CD14-positive monocyte (primary cell): ENCODE measurements around the gene MPP1. TPM values are rescaled to one million over a fixed set of nuclear protein-coding genes. Genes with fewer than 3 reads are reported as not detected.

Experiments used
- DNase-seq, 3 donors: peaks; one replicate each; pipeline ENCODE4 v3.0.0-alpha.2; 2011 to 2022
- H2AFZ ChIP-seq: 2 replicates; pipeline ENCODE4 v1.6.0; 2012; ENCODE audit warnings: mild to moderate bottlenecking, low read depth, low read length, inconsistent platforms; ENCODE audit not compliant: insufficient read depth, poor library complexity, severe bottlenecking
- H3K27ac ChIP-seq, 2 donors: 1 replicate in 1 of 2; 2 replicates in 1 of 2; pipeline ENCODE4 v1.5.1; 2012 to 2013; ENCODE audit warnings: low read length in 2 of 2, control low read depth in 1 of 2, inconsistent platforms in 1 of 2, low read depth in 1 of 2, mild to moderate bottlenecking in 1 of 2
- H3K27me3 ChIP-seq, 2 donors: one replicate each; pipeline versions ENCODE4 v1.6.0 to v1.6.1; 2011 to 2013; ENCODE audit warnings: low read length in 2 of 2; ENCODE audit not compliant: control insufficient read depth in 2 of 2, insufficient read depth in 2 of 2
- H3K36me3 ChIP-seq, 2 donors: replicated peaks in 1 of 2; 1 replicate in 1 of 2; 2 replicates in 1 of 2; pipeline versions ENCODE4 v1.5.1 to v1.6.1; 2012 to 2013; ENCODE audit warnings: low read length in 2 of 2, control low read depth in 1 of 2, inconsistent platforms in 1 of 2, mild to moderate bottlenecking in 1 of 2; ENCODE audit not compliant: insufficient read depth in 2 of 2, control insufficient read depth in 1 of 2
- H3K4me1 ChIP-seq, 2 donors: 1 replicate in 1 of 2; 2 replicates in 1 of 2; pipeline versions ENCODE4 v1.5.1 to v1.6.1; 2012 to 2013; ENCODE audit warnings: low read length in 2 of 2, control low read depth in 1 of 2, inconsistent platforms in 1 of 2, mild to moderate bottlenecking in 1 of 2, moderate library complexity in 1 of 2; ENCODE audit not compliant: insufficient read depth in 2 of 2, control insufficient read depth in 1 of 2
- H3K4me2 ChIP-seq: replicated peaks from 2 replicates; pipeline ENCODE3; 2012; ENCODE audit warnings: low read length, moderate library complexity, mild to moderate bottlenecking; ENCODE audit not compliant: poor library complexity, severe bottlenecking; ENCODE audit errors: extremely low read depth
- H3K4me3 ChIP-seq, 3 experiments: fragments of 200-600 bp in 1 of 3; sonication (generic) in 1 of 3; replicated peaks in 1 of 3; 1 replicate in 2 of 3; 2 replicates in 1 of 3; pipeline ENCODE4 v1.5.1; 2011 to 2013; ENCODE audit warnings: low read length in 3 of 3, mild to moderate bottlenecking in 3 of 3, control low read depth in 2 of 3, low read depth in 2 of 3, inconsistent platforms in 1 of 3, moderate library complexity in 1 of 3
- H3K79me2 ChIP-seq: 2 replicates; pipeline ENCODE4 v1.6.0; 2012; ENCODE audit warnings: mild to moderate bottlenecking, control low read depth, inconsistent platforms, low read length, moderate library complexity; ENCODE audit not compliant: insufficient read depth
- H3K9ac ChIP-seq: 2 replicates; pipeline ENCODE4 v1.6.0; 2017; ENCODE audit warnings: low read length, mild to moderate bottlenecking; ENCODE audit not compliant: insufficient read depth, poor library complexity, severe bottlenecking
- H3K9me3 ChIP-seq, 2 donors: replicated peaks in 1 of 2; 1 replicate in 1 of 2; 2 replicates in 1 of 2; pipeline versions ENCODE4 v1.5.1 to v1.6.1; 2012 to 2013; ENCODE audit warnings: low read length in 2 of 2, control low read depth in 1 of 2; ENCODE audit not compliant: control insufficient read depth in 1 of 2, insufficient read depth in 1 of 2
- H4K20me1 ChIP-seq: 2 replicates; pipeline ENCODE4 v1.6.0; 2012; ENCODE audit warnings: mild to moderate bottlenecking, low read length, control low read depth, moderate library complexity; ENCODE audit not compliant: insufficient read depth
- H3K27ac Mint-ChIP-seq, 7 donors: one replicate each; pipeline ENCODE4 v1.8.0; 2020; ENCODE audit warnings: mild to moderate bottlenecking in 7 of 7, mixed read lengths in 7 of 7, moderate library complexity in 6 of 7, inconsistent platforms in 2 of 7
- H3K27me3 Mint-ChIP-seq, 3 donors: one replicate each; pipeline ENCODE4 v1.8.0; 2021 to 2022; ENCODE audit warnings: low read depth in 3 of 3, mild to moderate bottlenecking in 3 of 3, mixed read lengths in 3 of 3, moderate library complexity in 3 of 3, inconsistent platforms in 1 of 3
- H3K36me3 Mint-ChIP-seq, 2 donors: one replicate each; pipeline ENCODE4 v1.8.0; 2020; ENCODE audit warnings: mixed read lengths in 2 of 2, inconsistent platforms in 1 of 2, mild to moderate bottlenecking in 1 of 2
- H3K4me1 Mint-ChIP-seq: one replicate; pipeline ENCODE4 v1.8.0; 2020; ENCODE audit warnings: mild to moderate bottlenecking, mixed read lengths
- H3K4me3 Mint-ChIP-seq, 2 donors: one replicate each; pipeline ENCODE4 v1.8.0; 2020; ENCODE audit warnings: mild to moderate bottlenecking in 2 of 2, mixed read lengths in 2 of 2, moderate library complexity in 1 of 2
- H3K9me3 Mint-ChIP-seq, 7 donors: one replicate each; pipeline ENCODE4 v1.8.0; 2020 to 2022; ENCODE audit warnings: mixed read lengths in 7 of 7, mild to moderate bottlenecking in 6 of 7, moderate library complexity in 6 of 7, inconsistent platforms in 2 of 7
- WGBS: methylation state at CpG from one replicate; pipeline ENCODE4 v1.1.5; 2013; ENCODE audit warnings: missing lambda C conversion rate; ENCODE audit not compliant: insufficient coverage; 5-methylcytosine and 5-hydroxymethylcytosine counted together
- intact Hi-C, 2 donors: fragments of 100-400 bp; cut with micrococcal nuclease; formaldehyde crosslinking; loops; one replicate each; pipeline versions ENCODE4 v1.15.0 to v1.15.1; 2023
- polyA plus RNA-seq, 3 donors: library from polyadenylated mRNA; depleted of rRNA in 1 of 3; unstranded in 2 of 3; stranded (reverse) in 1 of 3; fragments of 300-500 nt in 2 of 3; fragments of >200 nt in 1 of 3; fragmentation: Illumina TruSeq in 2 of 3; gene quantifications; 1 replicate in 2 of 3; 2 replicates in 1 of 3; pipeline ENCODE4 v1.2.3, GENCODE V29; 2012 to 2021
- TF ChIP-seq, protein P1 (sequence below): fragments of 200-600 bp; IDR thresholded peaks from one replicate; pipeline ENCODE4 v1.8.0; 2022; ENCODE audit warnings: antibody characterized with exemption, mild to moderate bottlenecking

MPP1 gene
- polyA plus RNA-seq, 3 donors: 120 to 139 (median 135) TPM

DNA sequence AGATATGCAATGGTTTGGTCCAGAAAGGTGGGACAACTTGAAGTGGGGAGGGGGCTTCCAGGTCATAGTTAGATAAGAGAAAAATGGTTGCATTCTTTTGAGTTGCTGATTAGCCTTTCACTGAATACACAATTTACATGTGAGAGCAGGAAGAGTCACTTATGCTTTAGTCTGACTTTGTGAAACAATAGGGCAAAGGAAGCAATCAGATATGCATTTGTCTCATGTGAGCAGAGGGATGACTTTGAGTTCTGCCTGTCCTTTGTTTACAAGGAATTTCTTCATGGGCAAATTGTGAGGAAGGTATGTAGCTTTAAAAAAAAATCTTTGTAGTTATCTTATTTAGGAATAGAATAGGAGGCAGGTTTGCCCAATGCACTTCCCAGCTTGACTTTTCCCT lies 16.2 kb upstream of the MPP1 start:
- no peaks in the 10 kb centered on the region for H3K36me3 Mint-ChIP-seq
- peaks cover 0 to 8% (median 6%) of the 10 kb centered on the region in 7 donors for H3K9me3 Mint-ChIP-seq
- Histone ChIP-seq H4K20me1 (no peaks in the 10 kb centered on the region), H3K4me3 (no peak overlapping the region), H3K27me3 (no peaks in the 10 kb centered on the region), H3K4me1 (no peaks in the 10 kb centered on the region), H3K79me2 (no peaks in the 10 kb centered on the region), H2AFZ (no peak overlapping the region), H3K27ac (no peak overlapping the region), H3K36me3 (no peaks in the 10 kb centered on the region), H3K9me3 (no peaks in the 10 kb centered on the region), H3K4me2 (no peak overlapping the region), H3K9ac (no peak overlapping the region)
- H3K27ac Mint-ChIP-seq: no peak overlapping the region
- DNase-seq: no peak
- intact Hi-C loops: no loop called here
- H3K27me3 Mint-ChIP-seq: peaks cover 0 to 2% (median 0%) of the 10 kb centered on the region in 3 donors
- H3K4me3 Mint-ChIP-seq: no peak overlapping the region
- H3K4me1 Mint-ChIP-seq: no peaks in the 10 kb centered on the region
- TF ChIP-seq, protein P1, sequence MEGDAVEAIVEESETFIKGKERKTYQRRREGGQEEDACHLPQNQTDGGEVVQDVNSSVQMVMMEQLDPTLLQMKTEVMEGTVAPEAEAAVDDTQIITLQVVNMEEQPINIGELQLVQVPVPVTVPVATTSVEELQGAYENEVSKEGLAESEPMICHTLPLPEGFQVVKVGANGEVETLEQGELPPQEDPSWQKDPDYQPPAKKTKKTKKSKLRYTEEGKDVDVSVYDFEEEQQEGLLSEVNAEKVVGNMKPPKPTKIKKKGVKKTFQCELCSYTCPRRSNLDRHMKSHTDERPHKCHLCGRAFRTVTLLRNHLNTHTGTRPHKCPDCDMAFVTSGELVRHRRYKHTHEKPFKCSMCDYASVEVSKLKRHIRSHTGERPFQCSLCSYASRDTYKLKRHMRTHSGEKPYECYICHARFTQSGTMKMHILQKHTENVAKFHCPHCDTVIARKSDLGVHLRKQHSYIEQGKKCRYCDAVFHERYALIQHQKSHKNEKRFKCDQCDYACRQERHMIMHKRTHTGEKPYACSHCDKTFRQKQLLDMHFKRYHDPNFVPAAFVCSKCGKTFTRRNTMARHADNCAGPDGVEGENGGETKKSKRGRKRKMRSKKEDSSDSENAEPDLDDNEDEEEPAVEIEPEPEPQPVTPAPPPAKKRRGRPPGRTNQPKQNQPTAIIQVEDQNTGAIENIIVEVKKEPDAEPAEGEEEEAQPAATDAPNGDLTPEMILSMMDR: no peak

DNA sequence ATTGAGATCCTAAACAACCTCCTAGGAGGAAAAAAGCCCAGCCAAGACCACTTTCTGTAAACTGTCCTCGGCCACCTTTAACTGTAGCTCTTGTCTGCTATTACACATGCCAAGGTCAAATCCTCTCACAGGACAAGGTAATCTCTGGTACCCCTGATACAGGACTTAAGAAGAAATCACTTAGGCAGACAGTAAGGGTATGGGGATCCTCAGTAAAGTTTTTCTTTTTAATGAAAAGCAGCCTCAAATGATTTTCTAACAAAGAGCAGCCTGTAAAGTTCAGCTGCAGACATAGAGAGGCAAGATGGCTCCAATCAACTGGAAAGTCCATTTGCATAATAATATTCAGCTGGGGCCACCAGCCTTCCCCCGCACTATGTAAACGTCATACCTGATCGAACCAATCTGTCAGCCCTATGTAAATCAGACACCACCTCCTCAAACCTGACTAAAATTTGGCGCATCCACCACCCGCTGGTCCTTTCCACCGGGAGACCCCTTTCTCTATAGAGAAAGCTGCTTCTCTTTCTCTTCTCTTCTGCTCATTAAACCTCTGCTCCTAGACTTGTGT lies 14.6 kb upstream of the MPP1 start:
- intact Hi-C loops: no loop called here
- no peaks in the 10 kb centered on the region for H3K9me3 ChIP-seq

More for the DNA sequence above, 14.6 kb upstream of the MPP1 start:
- Mint-ChIP-seq H3K4me3 (no peak overlapping the region), H3K36me3 (no peaks in the 10 kb centered on the region), H3K27ac (peak overlapping the region in 1 of 7 donors; percentile 42), H3K27me3 (peaks cover 0 to 2% (median 0%) of the 10 kb centered on the region in 3 donors), H3K4me1 (no peaks in the 10 kb centered on the region), H3K9me3 (peaks cover 0 to 8% (median 6%) of the 10 kb centered on the region in 7 donors)
- H3K4me3 ChIP-seq: no peak overlapping the region
- no peak overlapping the region for H3K4me2 ChIP-seq
- 80% methylated on average over 2 of the region's 7 CpGs for WGBS
- no peak overlapping the region for H3K27ac ChIP-seq
- H3K4me1 ChIP-seq: no peaks in the 10 kb centered on the region
- no peak for DNase-seq
- no peaks in the 10 kb centered on the region for H4K20me1 ChIP-seq
- no peak overlapping the region for H2AFZ ChIP-seq
- no peaks in the 10 kb centered on the region for H3K27me3 ChIP-seq
- no peaks in the 10 kb centered on the region for H3K79me2 ChIP-seq
- TF ChIP-seq, protein P1: no peak
- no peak overlapping the region for H3K9ac ChIP-seq
- H3K36me3 ChIP-seq: no peaks in the 10 kb centered on the region
